Embryonic facial prominence (tissue), 1 donor: ENCODE data around the gene MINDY1.

Experiments
- DNase-seq: peaks from one replicate; pipeline ENCODE4 v3.0.0-alpha.2; 2016; ENCODE audit errors: extremely low spot score

The MINDY1 gene

GRCh38 chr1:150985179-150985825 is 21.4 kb downstream of the MINDY1 start:
- no peak for DNase-seq

GRCh38 chr1:150981805-150982712 is 24.6 kb downstream of the MINDY1 start, which contains the start of gene ANXA9:
TSS of gene ANXA9 (plus strand) at chr1:150982292. CDS start at chr1:150983106, 814 bp downstream.
- DNase-seq: no peak

GRCh38 chr1:150981177-150981804 is 25.4 kb downstream of the MINDY1 start:
- no peak for DNase-seq

- peak; percentile 73 for DNase-seq
These were observed 27.3 kb downstream of the MINDY1 start for GRCh38 chr1:150979092-150980056.

GRCh38 chr1:150976879-150977694 is 29.6 kb downstream of the MINDY1 start:
- DNase-seq: no peak

- no peak for DNase-seq
These were observed 30.3 kb downstream of the MINDY1 start for GRCh38 chr1:150976401-150976821.

- peak; percentile 64 for DNase-seq
These were observed 31.9 kb downstream of the MINDY1 start, which contains the start of gene CERS2 for GRCh38 chr1:150974580-150975478. TSS of gene CERS2 (minus strand) at chr1:150974835. CDS start at chr1:150969090, 5,745 bp downstream.

- no peak for DNase-seq
These were observed 32.7 kb downstream of the MINDY1 start for GRCh38 chr1:150973836-150974579.

GRCh38 chr1:150973258-150973835 is 33.4 kb downstream of the MINDY1 start:
- DNase-seq: no peak

GRCh38 chr1:150972417-150972940 is 34.2 kb downstream of the MINDY1 start:
- DNase-seq: no peak

- DNase-seq: no peak
These were observed 34.9 kb downstream of the MINDY1 start for GRCh38 chr1:150971583-150972416.

- DNase-seq: no peak
These were observed 35.7 kb downstream of the MINDY1 start for GRCh38 chr1:150970808-150971582.

- no peak for DNase-seq
These were observed 37.1 kb downstream of the MINDY1 start for GRCh38 chr1:150969626-150970025.

- DNase-seq: no peak
These were observed 38.2 kb downstream of the MINDY1 start for GRCh38 chr1:150968491-150968890.

- DNase-seq: no peak
These were observed 38.8 kb downstream of the MINDY1 start for GRCh38 chr1:150967936-150968335.

GRCh38 chr1:150966011-150966410 is 40.7 kb downstream of the MINDY1 start:
- DNase-seq: no peak
